Measurements from ENCODE around the gene CTIF.

Gene CTIF

GRCh38 chr18:48657447-48658120 is 118.8 kb downstream of the CTIF start:
- H3K9ac ChIP-seq (ENCODE audit: insufficient read length) = no peak overlapping the region
- no peak for DNase-seq (ENCODE audit: low read depth, low spot score)
- TF ChIP-seq FOXP2 (optimal IDR thresholded peaks at IDR 0.05; ENCODE audit: control extremely low read depth, extremely low read length, insufficient read depth) (no peak), EZH2 (IDR thresholded peaks at IDR 0.05) (no peak), POLR2AphosphoS5 (IDR thresholded peaks at IDR 0.05; ENCODE audit: borderline replicate concordance, low read depth, low read length) (no peak)
- H3K36me3 ChIP-seq (ENCODE audit: insufficient read depth, low read length) = no peaks in the 10 kb centered on the region
- H3K9me3 ChIP-seq (ENCODE audit: low read depth, low read length) = no peaks in the 10 kb centered on the region
- H3K27ac ChIP-seq = no peak overlapping the region
- no peak overlapping the region for H3K4me3 ChIP-seq

- H3K4me3 ChIP-seq = no peak overlapping the region
- H3K9ac ChIP-seq (ENCODE audit: insufficient read length) = no peak overlapping the region
- H3K36me3 ChIP-seq (ENCODE audit: insufficient read depth, low read length) = no peaks in the 10 kb centered on the region
- TF ChIP-seq POLR2AphosphoS5 (IDR thresholded peaks at IDR 0.05; ENCODE audit: borderline replicate concordance, low read depth, low read length) (no peak), FOXP2 (optimal IDR thresholded peaks at IDR 0.05; ENCODE audit: control extremely low read depth, extremely low read length, insufficient read depth) (no peak), EZH2 (IDR thresholded peaks at IDR 0.05) (no peak)
- DNase-seq (ENCODE audit: low read depth, low spot score) = no peak
- H3K27ac ChIP-seq = no peak overlapping the region
- H3K9me3 ChIP-seq (ENCODE audit: low read depth, low read length) = no peaks in the 10 kb centered on the region
Measured at GRCh38 chr18:48658721-48659120, 119.9 kb downstream of the CTIF start.

GRCh38 chr18:48659188-48660009 is 120.6 kb downstream of the CTIF start:
- Histone ChIP-seq H3K9me3 (ENCODE audit: low read depth, low read length) (no peaks in the 10 kb centered on the region), H3K4me3 (no peak overlapping the region), H3K9ac (ENCODE audit: insufficient read length) (no peak overlapping the region), H3K36me3 (ENCODE audit: insufficient read depth, low read length) (no peaks in the 10 kb centered on the region), H3K27ac (no peak overlapping the region)
- TF ChIP-seq POLR2AphosphoS5 (IDR thresholded peaks at IDR 0.05; ENCODE audit: borderline replicate concordance, low read depth, low read length) (no peak), EZH2 (IDR thresholded peaks at IDR 0.05) (no peak), FOXP2 (optimal IDR thresholded peaks at IDR 0.05; ENCODE audit: control extremely low read depth, extremely low read length, insufficient read depth) (no peak)
- DNase-seq (ENCODE audit: low read depth, low spot score) = no peak

- no peak for DNase-seq (ENCODE audit: low read depth, low spot score)
- H3K27ac ChIP-seq = no peak overlapping the region
- TF ChIP-seq FOXP2 (optimal IDR thresholded peaks at IDR 0.05; ENCODE audit: control extremely low read depth, extremely low read length, insufficient read depth) = no peak
- TF ChIP-seq EZH2 (IDR thresholded peaks at IDR 0.05) = no peak
Measured at GRCh38 chr18:48660346-48661228, 121.8 kb downstream of the CTIF start.

GRCh38 chr18:48661421-48661820 is 122.6 kb downstream of the CTIF start:
- Histone ChIP-seq H3K4me3 (no peak overlapping the region), H3K36me3 (ENCODE audit: insufficient read depth, low read length) (peaks cover 10% of the 10 kb centered on the region; the same call in 1 of the 2 replicates), H3K27ac (no peak overlapping the region), H3K9me3 (ENCODE audit: low read depth, low read length) (no peaks in the 10 kb centered on the region), H3K9ac (ENCODE audit: insufficient read length) (no peak overlapping the region)
- TF ChIP-seq POLR2AphosphoS5 (IDR thresholded peaks at IDR 0.05; ENCODE audit: borderline replicate concordance, low read depth, low read length) = no peak
- TF ChIP-seq EZH2 (IDR thresholded peaks at IDR 0.05) = no peak
- TF ChIP-seq FOXP2 (optimal IDR thresholded peaks at IDR 0.05; ENCODE audit: control extremely low read depth, extremely low read length, insufficient read depth) = no peak
- no peak for DNase-seq (ENCODE audit: low read depth, low spot score)

More at GRCh38 chr18:48660346-48661228, 121.8 kb downstream of the CTIF start:
- H3K9ac ChIP-seq (ENCODE audit: insufficient read length) = no peak overlapping the region
- H3K4me3 ChIP-seq = no peak overlapping the region
- no peaks in the 10 kb centered on the region for H3K9me3 ChIP-seq (ENCODE audit: low read depth, low read length)
- H3K36me3 ChIP-seq (ENCODE audit: insufficient read depth, low read length) = peaks cover 6% of the 10 kb centered on the region; the same call in 1 of the 2 replicates

GRCh38 chr18:48662011-48662661 is 123.3 kb downstream of the CTIF start:
- Histone ChIP-seq H3K9me3 (ENCODE audit: low read depth, low read length) (no peaks in the 10 kb centered on the region), H3K4me3 (no peak overlapping the region), H3K9ac (ENCODE audit: insufficient read length) (no peak overlapping the region), H3K36me3 (ENCODE audit: insufficient read depth, low read length) (peaks cover 10% of the 10 kb centered on the region; the same call in 1 of the 2 replicates), H3K27ac (no peak overlapping the region)
- TF ChIP-seq FOXP2 (optimal IDR thresholded peaks at IDR 0.05; ENCODE audit: control extremely low read depth, extremely low read length, insufficient read depth) (no peak), EZH2 (IDR thresholded peaks at IDR 0.05) (no peak), POLR2AphosphoS5 (IDR thresholded peaks at IDR 0.05; ENCODE audit: borderline replicate concordance, low read depth, low read length) (no peak)
- no peak for DNase-seq (ENCODE audit: low read depth, low spot score)

- H3K4me3 ChIP-seq = no peak overlapping the region
- H3K36me3 ChIP-seq (ENCODE audit: insufficient read depth, low read length) = peaks cover 10% of the 10 kb centered on the region; the same call in 1 of the 2 replicates
- TF ChIP-seq FOXP2 (optimal IDR thresholded peaks at IDR 0.05; ENCODE audit: control extremely low read depth, extremely low read length, insufficient read depth) = no peak
- no peak for TF ChIP-seq EZH2 (IDR thresholded peaks at IDR 0.05)
- TF ChIP-seq POLR2AphosphoS5 (IDR thresholded peaks at IDR 0.05; ENCODE audit: borderline replicate concordance, low read depth, low read length) = no peak
- H3K9ac ChIP-seq (ENCODE audit: insufficient read length) = no peak overlapping the region
- H3K27ac ChIP-seq = no peak overlapping the region
- DNase-seq (ENCODE audit: low read depth, low spot score) = no peak
- no peaks in the 10 kb centered on the region for H3K9me3 ChIP-seq (ENCODE audit: low read depth, low read length)
Measured at GRCh38 chr18:48663096-48663930, 124.5 kb downstream of the CTIF start.
